NT2/D1 (cell line): ENCODE measurements around the gene ARHGAP24.
"Not testable (repeated sequence)": the region's sequence is repeated elsewhere in the genome, so short reads cannot be mapped to it uniquely, and the experiment has no call there.

Source experiments
- DNase-seq: peaks from one replicate; pipeline ENCODE4 v3.0.0-alpha.2; 2011; ENCODE audit warnings: low read depth, low spot score
- H3K27me3 ChIP-seq: 2 replicates; pipeline ENCODE4 v1.6.0; 2011; ENCODE audit warnings: mild to moderate bottlenecking; ENCODE audit not compliant: insufficient read length, insufficient read depth
- H3K36me3 ChIP-seq: 2 replicates; pipeline ENCODE4 v1.6.1; 2011; ENCODE audit warnings: mild to moderate bottlenecking, low read length, mixed read lengths; ENCODE audit not compliant: insufficient read depth, insufficient read length
- H3K4me1 ChIP-seq: 2 replicates; pipeline ENCODE4 v1.5.1; 2011; ENCODE audit not compliant: insufficient read depth, insufficient read length
- H3K4me3 ChIP-seq: 2 replicates; pipeline ENCODE4 v1.5.1; 2011; ENCODE audit warnings: low read depth; ENCODE audit not compliant: insufficient read length
- H3K9ac ChIP-seq: 2 replicates; pipeline ENCODE4 v1.6.0; 2011; ENCODE audit warnings: low read depth; ENCODE audit not compliant: insufficient read length
- H3K9me3 ChIP-seq: 2 replicates; pipeline ENCODE4 v1.5.1; 2011; ENCODE audit warnings: mild to moderate bottlenecking, low read length; ENCODE audit not compliant: insufficient read depth
- SUZ12 ChIP-seq: IDR thresholded peaks from 2 replicates; pipeline ENCODE4 v1.6.1; 2011; ENCODE audit not compliant: insufficient read length, insufficient read depth; ENCODE audit errors: extremely low read depth
- YY1 ChIP-seq: IDR thresholded peaks from 2 replicates; pipeline ENCODE4 v1.6.1; 2011; ENCODE audit not compliant: insufficient read length, insufficient read depth
- ZNF274 ChIP-seq: IDR thresholded peaks from 2 replicates; pipeline ENCODE4 v1.6.1; 2011; ENCODE audit warnings: mild to moderate bottlenecking, low read depth, low read length

ARHGAP24 gene

DNA sequence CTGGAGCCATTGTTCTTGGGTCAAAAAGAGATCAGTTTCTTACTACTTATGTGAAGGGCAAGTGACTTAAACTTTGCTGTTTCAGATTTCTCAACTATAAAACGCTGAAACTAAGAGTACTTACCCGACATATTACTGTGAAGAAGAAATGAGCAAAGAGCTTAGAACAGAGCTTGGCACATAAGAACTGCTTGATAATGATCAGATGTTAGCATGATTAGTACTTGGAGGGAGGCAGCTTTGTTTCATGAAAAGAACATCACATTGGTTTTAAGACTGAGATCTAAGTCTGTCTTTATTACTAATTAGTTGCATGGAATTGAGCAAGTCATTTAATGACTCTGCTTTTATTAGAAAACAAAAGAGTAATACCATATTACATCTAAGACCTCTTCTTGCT lies 169.1 kb downstream of the ARHGAP24 start:
- Histone ChIP-seq H3K4me1 (no peaks in the 10 kb centered on the region), H3K4me3 (no peak overlapping the region), H3K9me3 (no peaks in the 10 kb centered on the region), H3K27me3 (no peaks in the 10 kb centered on the region), H3K36me3 (no peaks in the 10 kb centered on the region), H3K9ac (no peak overlapping the region)
- DNase-seq, result no peak
- TF ChIP-seq SUZ12 (no peak), YY1 (no peak), ZNF274 (no peak)

DNA sequence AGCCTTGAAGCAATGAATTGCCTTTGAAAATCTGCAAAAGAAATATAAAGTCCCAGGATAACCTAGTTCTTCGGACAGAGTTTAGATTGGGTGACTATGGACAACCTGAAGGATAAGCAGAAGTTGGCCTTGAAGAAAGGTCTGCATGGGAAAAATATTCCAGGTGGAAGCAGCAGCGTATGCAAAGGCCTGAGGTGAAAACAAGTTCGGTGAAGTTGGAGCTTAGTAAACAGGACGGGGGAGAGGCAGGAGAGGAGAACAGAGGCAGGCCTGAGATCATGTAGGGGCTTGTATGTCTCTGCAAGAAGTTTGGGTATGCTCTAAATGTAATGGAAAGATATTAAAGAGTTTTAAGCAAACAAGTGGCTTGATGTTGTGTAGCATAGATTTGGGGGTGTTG lies 176.0 kb downstream of the ARHGAP24 start:
- Histone ChIP-seq H3K4me1 (no peaks in the 10 kb centered on the region), H3K36me3 (no peaks in the 10 kb centered on the region), H3K9ac (no peak overlapping the region), H3K27me3 (no peaks in the 10 kb centered on the region), H3K9me3 (no peaks in the 10 kb centered on the region), H3K4me3 (no peak overlapping the region)
- DNase-seq, result no peak
- TF ChIP-seq ZNF274, result no peak
- no peak for TF ChIP-seq YY1
- TF ChIP-seq SUZ12, result no peak

DNA sequence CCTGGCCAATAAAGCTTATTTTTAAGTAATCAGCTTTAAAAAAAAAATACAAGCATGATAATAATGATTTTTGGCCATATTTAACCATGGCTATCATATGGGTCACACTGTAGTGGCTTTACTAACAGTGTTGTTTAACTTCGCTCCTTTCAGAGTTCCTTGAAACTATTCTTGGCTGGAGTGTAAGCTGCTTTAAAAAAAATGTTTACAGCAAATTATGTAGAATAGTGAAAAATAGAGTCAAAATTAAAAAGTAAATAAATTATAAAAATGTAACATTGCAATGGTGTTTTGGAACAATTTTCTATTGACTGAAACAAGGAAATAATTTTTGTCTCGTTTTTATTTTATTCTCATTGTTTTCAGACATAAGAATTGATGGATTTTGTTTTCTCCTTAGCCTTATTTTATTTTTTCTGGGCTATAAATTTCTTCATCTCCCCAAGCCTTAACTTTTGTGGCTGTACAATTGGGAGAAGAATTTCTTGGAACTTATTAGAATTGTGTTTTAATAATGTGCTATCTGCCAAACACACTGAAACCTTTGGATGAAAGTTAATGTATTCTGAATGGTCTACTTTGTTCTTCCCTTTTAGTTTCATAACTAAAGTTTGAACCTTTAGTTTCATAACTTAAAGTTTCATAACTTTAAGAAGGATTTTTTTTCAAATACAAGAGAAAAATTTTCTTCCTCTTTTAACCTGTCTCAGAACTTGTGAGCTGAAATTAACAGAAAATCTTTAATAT lies 182.0 kb downstream of the ARHGAP24 start:
- Histone ChIP-seq H3K9ac (no peak overlapping the region), H3K9me3 (no peaks in the 10 kb centered on the region), H3K4me3 (no peak overlapping the region), H3K36me3 (no peaks in the 10 kb centered on the region), H3K4me1 (no peaks in the 10 kb centered on the region), H3K27me3 (no peaks in the 10 kb centered on the region)
- no peak for TF ChIP-seq SUZ12
- TF ChIP-seq ZNF274, result no peak
- no peak for TF ChIP-seq YY1
- DNase-seq, result no peak

DNA sequence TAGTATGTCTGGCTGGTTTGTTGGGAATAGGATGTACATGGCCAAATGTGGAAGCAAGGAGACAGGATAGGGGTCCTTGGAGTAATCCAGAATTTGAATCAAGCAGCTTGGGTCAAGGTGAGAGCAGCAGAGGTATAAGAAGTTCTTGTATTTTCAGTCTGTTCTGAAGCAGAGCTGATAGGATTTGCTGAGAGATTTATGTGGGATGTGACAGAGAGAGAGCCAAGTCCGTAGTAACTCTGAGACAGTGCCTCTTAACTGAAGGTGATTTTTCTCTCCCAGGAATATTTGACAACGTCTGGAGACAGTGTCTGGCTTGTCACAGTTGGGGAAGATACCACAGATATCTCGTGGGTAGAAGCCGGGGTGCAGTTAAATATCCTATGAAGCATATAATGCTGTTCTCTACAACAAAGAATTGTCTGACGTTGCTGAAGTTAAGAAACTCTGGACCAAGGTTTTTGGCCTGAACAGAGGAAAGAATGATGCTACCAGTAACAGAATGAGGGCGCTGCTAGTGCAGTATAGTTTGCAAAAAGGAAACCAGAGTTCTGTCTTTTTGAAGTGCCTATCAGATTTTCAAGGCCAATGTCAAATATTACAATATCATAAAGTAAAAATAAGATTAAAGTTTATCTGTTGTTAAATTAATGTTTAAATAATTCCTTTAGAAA lies 184.0 kb downstream of the ARHGAP24 start:
- Histone ChIP-seq H3K4me3 (no peak overlapping the region), H3K9me3 (no peaks in the 10 kb centered on the region), H3K9ac (no peak overlapping the region), H3K4me1 (no peaks in the 10 kb centered on the region), H3K36me3 (no peaks in the 10 kb centered on the region), H3K27me3 (no peaks in the 10 kb centered on the region)
- no peak for DNase-seq
- TF ChIP-seq SUZ12 (no peak), YY1 (no peak), ZNF274 (no peak)

DNA sequence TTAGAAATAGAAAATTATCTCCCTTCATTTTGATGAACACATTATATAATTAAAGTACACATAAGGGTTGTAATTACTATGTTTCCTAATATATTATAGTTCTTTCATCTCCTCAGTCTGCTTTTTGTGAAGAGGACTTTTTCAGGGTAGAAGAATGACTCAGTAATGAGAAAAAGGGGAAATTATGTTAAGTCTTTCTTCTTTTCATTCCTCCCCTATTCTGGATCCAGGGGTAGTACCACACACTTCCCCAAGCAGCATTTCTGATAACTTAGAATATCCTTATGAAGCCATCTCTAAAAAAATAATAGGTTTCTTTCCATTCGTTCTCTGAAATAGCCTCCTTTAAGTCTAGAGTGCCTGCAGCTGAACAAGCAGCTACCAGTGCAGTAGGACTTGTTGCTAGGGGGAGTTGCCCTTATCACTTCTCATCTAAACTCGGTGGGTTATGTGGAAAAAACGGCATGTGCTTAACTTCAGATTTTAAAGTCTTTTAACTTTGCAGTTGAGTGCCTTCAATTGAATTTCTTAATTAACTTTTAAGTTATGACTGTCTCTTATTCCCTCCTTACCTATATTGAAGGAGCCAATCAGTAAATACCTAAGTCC lies 184.8 kb downstream of the ARHGAP24 start:
- no peaks in the 10 kb centered on the region for H3K36me3 ChIP-seq
- DNase-seq, result no peak

DNA sequence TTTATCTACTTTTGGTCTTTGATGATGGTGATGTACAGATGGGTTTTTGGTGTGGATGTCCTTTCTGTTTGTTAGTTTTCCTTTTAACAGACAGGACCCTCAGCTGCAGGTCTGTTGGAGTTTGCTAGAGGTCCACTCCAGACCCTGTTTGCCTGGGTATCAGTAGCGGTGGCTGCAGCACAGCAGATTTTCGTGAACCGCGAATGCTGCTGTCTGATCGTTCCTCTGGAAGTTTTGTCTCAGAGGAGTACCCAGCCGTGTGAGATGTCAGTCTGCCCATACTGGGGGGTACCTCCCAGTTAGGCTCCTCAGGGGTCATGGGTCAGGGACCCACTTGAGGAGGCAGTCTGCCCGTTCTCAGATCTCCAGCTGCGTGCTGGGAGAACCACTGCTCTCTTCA lies 191.7 kb downstream of the ARHGAP24 start:
- H3K36me3 ChIP-seq, H3K27me3 ChIP-seq, H3K9ac ChIP-seq, DNase-seq, H3K4me3 ChIP-seq, H3K4me1 ChIP-seq, H3K9me3 ChIP-seq: not testable (repeated sequence)

More for the DNA sequence above, 184.8 kb downstream of the ARHGAP24 start:
- H3K9me3 ChIP-seq, result no peaks in the 10 kb centered on the region
- no peak overlapping the region for H3K4me3 ChIP-seq
- no peaks in the 10 kb centered on the region for H3K4me1 ChIP-seq
- H3K27me3 ChIP-seq, result no peaks in the 10 kb centered on the region
- no peak for TF ChIP-seq ZNF274
- no peak for TF ChIP-seq YY1
- TF ChIP-seq SUZ12, result no peak
- H3K9ac ChIP-seq, result no peak overlapping the region

DNA sequence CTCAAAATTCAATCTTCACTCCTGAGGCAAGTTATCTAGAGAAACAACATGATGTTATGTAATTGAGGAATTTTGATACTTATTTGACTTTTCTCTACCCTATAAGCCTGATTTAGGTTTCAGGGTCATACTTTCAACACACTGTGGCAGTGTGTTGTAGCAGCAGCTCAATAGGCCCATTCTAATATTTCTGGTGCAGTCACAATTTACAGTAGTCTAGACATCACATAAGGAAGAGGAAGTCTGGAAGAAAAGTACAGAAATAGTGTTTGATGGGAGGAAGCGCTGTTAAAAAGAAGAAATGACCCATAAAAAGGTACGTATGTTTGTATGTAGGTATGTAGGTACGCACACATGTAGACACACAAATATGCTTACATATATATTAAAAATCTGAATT lies 194.3 kb downstream of the ARHGAP24 start:
- Histone ChIP-seq H3K9ac (no peak overlapping the region), H3K4me1 (no peaks in the 10 kb centered on the region), H3K4me3 (no peak overlapping the region), H3K27me3 (no peaks in the 10 kb centered on the region), H3K9me3 (0 out of 2 replicates have a peak, but pooled peaks cover 3% of the 10 kb centered on the region), H3K36me3 (no peaks in the 10 kb centered on the region)
- TF ChIP-seq SUZ12 (no peak), YY1 (no peak), ZNF274 (no peak)
- DNase-seq, result no peak
